Measurements from ENCODE around the gene COLEC11. TPM values are rescaled to one million over a fixed set of nuclear protein-coding genes. Genes with fewer than 3 reads are reported as not detected.

The COLEC11 gene
- total and polyA plus RNA-seq, 9 of the 15 experiments (the other 6 are each of a cell fraction or from before 2014, with no cell fraction given): 0.32 to 4.3 (median 1.8) TPM

GRCh38 chr2:3601561-3602271, 6.8 kb downstream of the COLEC11 start (continued):
- TF ChIP-seq, protein P1, sequence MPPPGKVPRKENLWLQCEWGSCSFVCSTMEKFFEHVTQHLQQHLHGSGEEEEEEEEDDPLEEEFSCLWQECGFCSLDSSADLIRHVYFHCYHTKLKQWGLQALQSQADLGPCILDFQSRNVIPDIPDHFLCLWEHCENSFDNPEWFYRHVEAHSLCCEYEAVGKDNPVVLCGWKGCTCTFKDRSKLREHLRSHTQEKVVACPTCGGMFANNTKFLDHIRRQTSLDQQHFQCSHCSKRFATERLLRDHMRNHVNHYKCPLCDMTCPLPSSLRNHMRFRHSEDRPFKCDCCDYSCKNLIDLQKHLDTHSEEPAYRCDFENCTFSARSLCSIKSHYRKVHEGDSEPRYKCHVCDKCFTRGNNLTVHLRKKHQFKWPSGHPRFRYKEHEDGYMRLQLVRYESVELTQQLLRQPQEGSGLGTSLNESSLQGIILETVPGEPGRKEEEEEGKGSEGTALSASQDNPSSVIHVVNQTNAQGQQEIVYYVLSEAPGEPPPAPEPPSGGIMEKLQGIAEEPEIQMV (tag; conservative IDR thresholded peaks at IDR 0.05; ENCODE audit: low read depth): no peak
- TF ChIP-seq ILF3 (IDR thresholded peaks at IDR 0.05; ENCODE audit: borderline replicate concordance): no peak
- TF ChIP-seq, protein P2, sequence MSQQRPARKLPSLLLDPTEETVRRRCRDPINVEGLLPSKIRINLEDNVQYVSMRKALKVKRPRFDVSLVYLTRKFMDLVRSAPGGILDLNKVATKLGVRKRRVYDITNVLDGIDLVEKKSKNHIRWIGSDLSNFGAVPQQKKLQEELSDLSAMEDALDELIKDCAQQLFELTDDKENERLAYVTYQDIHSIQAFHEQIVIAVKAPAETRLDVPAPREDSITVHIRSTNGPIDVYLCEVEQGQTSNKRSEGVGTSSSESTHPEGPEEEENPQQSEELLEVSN (IDR thresholded peaks at IDR 0.05; ENCODE audit: borderline replicate concordance in 1 of 2, extremely low read depth in 1 of 2, insufficient read depth in 1 of 2, insufficient read length in 1 of 2, low read depth in 1 of 2, low read length in 1 of 2, poor library complexity in 1 of 2, severe bottlenecking in 1 of 2): peak in 1 of 2 experiments; percentile 46
- TF ChIP-seq EHMT2 (IDR thresholded peaks at IDR 0.05): no peak
- 0 out of 2 replicates have a peak, but pooled peaks have one; percentile 14 for TF ChIP-seq ZNF143 (CRISPR knock-in tag; IDR thresholded peaks at IDR 0.05)
- no peak for TF ChIP-seq FOXA1 (IDR thresholded peaks at IDR 0.05; ENCODE audit: borderline replicate concordance)
- TF ChIP-seq PHF20 (IDR thresholded peaks at IDR 0.05; ENCODE audit: partially characterized antibody): no peak
- TF ChIP-seq PTRF (tag; IDR thresholded peaks at IDR 0.05): no peak
- TF ChIP-seq PRDM10 (IDR thresholded peaks at IDR 0.05; ENCODE audit: partially characterized antibody): peak; percentile 52
- no peak for TF ChIP-seq E2F3 (CRISPR knock-in tag; IDR thresholded peaks at IDR 0.05)
- TF ChIP-seq, protein P3, sequence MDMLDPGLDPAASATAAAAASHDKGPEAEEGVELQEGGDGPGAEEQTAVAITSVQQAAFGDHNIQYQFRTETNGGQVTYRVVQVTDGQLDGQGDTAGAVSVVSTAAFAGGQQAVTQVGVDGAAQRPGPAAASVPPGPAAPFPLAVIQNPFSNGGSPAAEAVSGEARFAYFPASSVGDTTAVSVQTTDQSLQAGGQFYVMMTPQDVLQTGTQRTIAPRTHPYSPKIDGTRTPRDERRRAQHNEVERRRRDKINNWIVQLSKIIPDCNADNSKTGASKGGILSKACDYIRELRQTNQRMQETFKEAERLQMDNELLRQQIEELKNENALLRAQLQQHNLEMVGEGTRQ (CRISPR knock-in tag; IDR thresholded peaks at IDR 0.05): no peak
- TF ChIP-seq ZKSCAN1 (IDR thresholded peaks at IDR 0.05; ENCODE audit: low read depth, low read length): no peak
- no peak for TF ChIP-seq PHF21A (IDR thresholded peaks at IDR 0.05; ENCODE audit: borderline replicate concordance, low read depth)
- TF ChIP-seq LARP7 (IDR thresholded peaks at IDR 0.05): no peak
- no peak for TF ChIP-seq ZNF165 (CRISPR knock-in tag; IDR thresholded peaks at IDR 0.05; ENCODE audit: borderline replicate concordance)
- peak; percentile 64; the same call in 1 of the 2 replicates for TF ChIP-seq ESRRA (IDR thresholded peaks at IDR 0.05; ENCODE audit: borderline replicate concordance, low read depth)
